ENCODE measurements around the gene PON3. TPM values are rescaled to one million over a fixed set of nuclear protein-coding genes. Genes with fewer than 3 reads are reported as not detected.

The PON3 gene
- total RNA-seq, 2 experiments from 2014 or later = not detected

GRCh38 chr7:95324431-95324830, 71.7 kb downstream of the PON3 start, which contains the start of gene PON1:
PON1 (minus strand) TSS chr7:95324532; CDS start chr7:95324475, 57 bp downstream.
- no peak within 1 kb of the TSS for H3K4me3 Mint-ChIP-seq

GRCh38 chr7:95323410-95324129, 72.6 kb downstream of the PON3 start:
- CTCF ChIA-PET = no interaction called here
- no peaks in the 10 kb centered on the region for H3K4me1 Mint-ChIP-seq (ENCODE audit: low read depth)

More at GRCh38 chr7:95324431-95324830, 71.7 kb downstream of the PON3 start, which contains the start of gene PON1:
- no peaks in the 10 kb centered on the region for H3K4me1 Mint-ChIP-seq (ENCODE audit: low read depth)
- peaks cover 9% of the 10 kb centered on the region for H3K27me3 Mint-ChIP-seq
- no peaks in the 10 kb centered on the region for H3K36me3 Mint-ChIP-seq
- intact Hi-C loops (cut with micrococcal nuclease) = no loop called here
- CTCF ChIA-PET = no interaction called here
- H3K27ac Mint-ChIP-seq = no peak within 1 kb of the TSS
- no peaks in the 10 kb centered on the region for H3K9me3 Mint-ChIP-seq
- peak; percentile 26 for DNase-seq
- POLR2A ChIA-PET = interaction anchor here (0.6 kb wide), 1 partner anchor 117 kb away, joined by 3 read pairs; no protein-coding TSS in a partner anchor

DNA sequence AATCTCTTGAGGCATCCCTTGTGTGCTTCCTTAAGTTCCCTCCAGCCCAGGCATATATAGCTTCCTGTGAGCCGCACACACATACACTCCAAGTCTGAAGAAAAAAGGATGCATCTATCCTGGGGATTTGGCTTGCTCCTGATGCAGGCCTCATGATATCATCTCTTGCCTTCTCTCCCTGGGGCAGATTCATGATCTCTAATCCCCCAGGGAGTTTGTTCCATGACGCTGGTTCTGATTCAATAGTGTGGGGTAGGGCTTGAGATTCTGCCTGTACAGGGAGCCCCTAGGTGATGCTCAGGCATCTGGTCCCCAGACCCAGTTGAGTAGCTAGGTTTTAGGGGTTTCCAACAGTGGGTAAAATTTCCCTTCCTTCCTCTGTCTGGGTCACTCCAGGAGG, 73.3 kb downstream of the PON3 start:
- intact Hi-C loops (cut with micrococcal nuclease) = no loop called here
- peaks cover 9% of the 10 kb centered on the region for H3K27me3 Mint-ChIP-seq
- H3K36me3 Mint-ChIP-seq = no peaks in the 10 kb centered on the region
- ChIA-PET POLR2A (no interaction called here), CTCF (no interaction called here)
- H3K4me1 Mint-ChIP-seq (ENCODE audit: low read depth) = no peaks in the 10 kb centered on the region
- H3K27ac Mint-ChIP-seq = no peak overlapping the region
- no peak for DNase-seq
- no peaks in the 10 kb centered on the region for H3K9me3 Mint-ChIP-seq
- no peak overlapping the region for H3K4me3 Mint-ChIP-seq

More at GRCh38 chr7:95323410-95324129, 72.6 kb downstream of the PON3 start:
- H3K9me3 Mint-ChIP-seq = no peaks in the 10 kb centered on the region
- POLR2A ChIA-PET = no interaction called here
- no peak for DNase-seq
- intact Hi-C loops (cut with micrococcal nuclease) = no loop called here
- no peak overlapping the region for H3K4me3 Mint-ChIP-seq
- H3K27ac Mint-ChIP-seq = no peak overlapping the region
- peaks cover 9% of the 10 kb centered on the region for H3K27me3 Mint-ChIP-seq
- no peaks in the 10 kb centered on the region for H3K36me3 Mint-ChIP-seq

GRCh38 chr7:95322396-95322795, 73.8 kb downstream of the PON3 start:
- H3K9me3 Mint-ChIP-seq = no peaks in the 10 kb centered on the region
- ChIA-PET POLR2A (no interaction called here), CTCF (no interaction called here)
- no peak overlapping the region for H3K4me3 Mint-ChIP-seq
- H3K27me3 Mint-ChIP-seq = peaks cover 9% of the 10 kb centered on the region
- H3K27ac Mint-ChIP-seq = no peak overlapping the region
- no peak for DNase-seq
- no peaks in the 10 kb centered on the region for H3K4me1 Mint-ChIP-seq (ENCODE audit: low read depth)
- no peaks in the 10 kb centered on the region for H3K36me3 Mint-ChIP-seq
- intact Hi-C loops (cut with micrococcal nuclease) = no loop called here

DNA sequence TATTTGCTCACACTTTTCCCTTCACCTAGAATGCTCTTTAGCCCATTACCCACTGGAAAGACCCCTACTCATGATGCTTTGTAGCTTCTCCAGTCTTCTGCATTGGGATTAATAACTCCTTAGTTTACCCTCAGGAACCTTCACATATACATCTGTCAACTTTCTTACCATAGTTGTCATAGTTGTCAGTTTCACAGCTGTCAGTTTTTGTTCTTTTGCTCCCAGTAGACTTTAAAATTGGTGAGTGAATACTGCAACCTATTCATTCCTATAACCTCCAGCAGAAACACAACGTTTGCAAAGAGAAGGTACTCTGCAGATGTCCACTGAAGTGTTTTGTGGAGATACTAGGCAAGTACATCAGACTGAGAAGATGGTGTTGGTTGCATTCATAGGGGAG, 74.5 kb downstream of the PON3 start:
- intact Hi-C loops (cut with micrococcal nuclease) = no loop called here
- ChIA-PET CTCF (no interaction called here), POLR2A (no interaction called here)
- H3K4me1 Mint-ChIP-seq (ENCODE audit: low read depth) = no peaks in the 10 kb centered on the region
- no peaks in the 10 kb centered on the region for H3K36me3 Mint-ChIP-seq
- no peak overlapping the region for H3K27ac Mint-ChIP-seq
- no peak for DNase-seq
- no peaks in the 10 kb centered on the region for H3K9me3 Mint-ChIP-seq
- no peak overlapping the region for H3K4me3 Mint-ChIP-seq
- H3K27me3 Mint-ChIP-seq = peaks cover 9% of the 10 kb centered on the region

DNA sequence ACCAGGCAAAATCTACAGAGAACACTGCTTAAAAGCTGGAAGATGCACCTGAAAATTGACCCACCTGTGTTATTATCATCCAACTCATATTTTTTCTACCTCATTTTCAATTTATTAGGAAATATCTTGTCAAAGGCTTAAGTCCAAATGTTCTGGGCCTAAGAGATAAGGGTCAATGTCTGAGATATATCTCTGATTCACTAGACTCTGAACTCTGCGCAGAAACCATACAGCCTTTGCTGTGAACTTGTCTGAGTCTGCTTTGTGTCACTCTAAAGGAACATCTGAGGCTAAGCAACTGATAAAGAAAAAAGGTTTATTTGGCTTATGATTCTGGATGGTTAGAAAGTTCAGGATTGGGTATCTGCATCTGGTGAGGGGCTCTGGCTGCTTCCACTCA, 75.5 kb downstream of the PON3 start:
- ChIA-PET POLR2A (no interaction called here), CTCF (interaction anchor here (0.6 kb wide), 1 partner anchor 265 kb away, joined by 3 read pairs; no protein-coding TSS in a partner anchor)
- Mint-ChIP-seq H3K36me3 (no peaks in the 10 kb centered on the region), H3K27ac (no peak overlapping the region), H3K4me3 (no peak overlapping the region), H3K4me1 (ENCODE audit: low read depth) (no peaks in the 10 kb centered on the region), H3K9me3 (no peaks in the 10 kb centered on the region), H3K27me3 (peaks cover 7% of the 10 kb centered on the region)
- no peak for DNase-seq
- intact Hi-C loops (cut with micrococcal nuclease) = no loop called here

- H3K4me1 Mint-ChIP-seq (ENCODE audit: low read depth) = no peaks in the 10 kb centered on the region
- DNase-seq = no peak
- CTCF ChIA-PET = no interaction called here
- no peak overlapping the region for H3K27ac Mint-ChIP-seq
- no peaks in the 10 kb centered on the region for H3K27me3 Mint-ChIP-seq
- intact Hi-C loops (cut with micrococcal nuclease) = no loop called here
- H3K36me3 Mint-ChIP-seq = no peaks in the 10 kb centered on the region
- no peak overlapping the region for H3K4me3 Mint-ChIP-seq
- H3K9me3 Mint-ChIP-seq = no peaks in the 10 kb centered on the region
- POLR2A ChIA-PET = no interaction called here
These were observed 76.6 kb downstream of the PON3 start for GRCh38 chr7:95319570-95319969.

GRCh38 chr7:95318501-95319100, 77.6 kb downstream of the PON3 start:
- ChIA-PET CTCF (no interaction called here), POLR2A (no interaction called here)
- H3K27me3 Mint-ChIP-seq = peaks cover 2% of the 10 kb centered on the region

DNA sequence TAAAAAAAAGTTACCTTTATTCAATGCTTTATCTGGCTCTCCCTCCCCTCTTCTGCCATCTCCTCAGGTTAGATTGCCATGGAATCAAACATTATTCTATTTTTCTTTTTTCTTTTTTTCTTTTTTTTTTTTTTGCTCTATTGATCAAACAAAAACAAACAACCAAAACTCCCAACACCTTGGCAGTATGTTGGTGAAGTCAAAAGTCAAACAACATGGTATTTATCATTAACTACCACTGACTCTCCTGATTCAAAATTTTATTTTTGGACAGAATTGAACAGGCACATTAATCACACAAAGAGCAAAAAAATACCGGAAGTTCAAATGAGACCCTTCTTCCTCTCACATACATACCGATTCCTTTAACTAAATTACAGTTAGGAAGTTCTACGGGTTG, 78.2 kb downstream of the PON3 start:
- intact Hi-C loops (cut with micrococcal nuclease) = no loop called here
- no peaks in the 10 kb centered on the region for H3K36me3 Mint-ChIP-seq
- ChIA-PET POLR2A (no interaction called here), CTCF (no interaction called here)
- H3K27ac Mint-ChIP-seq = no peak overlapping the region
- no peak overlapping the region for H3K4me3 Mint-ChIP-seq
- no peaks in the 10 kb centered on the region for H3K9me3 Mint-ChIP-seq
- H3K4me1 Mint-ChIP-seq (ENCODE audit: low read depth) = no peaks in the 10 kb centered on the region
- peaks cover 2% of the 10 kb centered on the region for H3K27me3 Mint-ChIP-seq
- no peak for DNase-seq

More at GRCh38 chr7:95318501-95319100, 77.6 kb downstream of the PON3 start:
- no peaks in the 10 kb centered on the region for H3K4me1 Mint-ChIP-seq (ENCODE audit: low read depth)
- DNase-seq = no peak
- H3K4me3 Mint-ChIP-seq = no peak overlapping the region
- no peak overlapping the region for H3K27ac Mint-ChIP-seq
- H3K9me3 Mint-ChIP-seq = no peaks in the 10 kb centered on the region
- H3K36me3 Mint-ChIP-seq = no peaks in the 10 kb centered on the region
- intact Hi-C loops (cut with micrococcal nuclease) = no loop called here

- Mint-ChIP-seq H3K27me3 (peaks cover 2% of the 10 kb centered on the region), H3K27ac (no peak overlapping the region), H3K36me3 (no peaks in the 10 kb centered on the region), H3K4me1 (ENCODE audit: low read depth) (no peaks in the 10 kb centered on the region), H3K9me3 (no peaks in the 10 kb centered on the region), H3K4me3 (no peak overlapping the region)
- DNase-seq = no peak
- intact Hi-C loops (cut with micrococcal nuclease) = no loop called here
- ChIA-PET CTCF (no interaction called here), POLR2A (no interaction called here)
These were observed 78.6 kb downstream of the PON3 start for GRCh38 chr7:95317546-95317945.

DNA sequence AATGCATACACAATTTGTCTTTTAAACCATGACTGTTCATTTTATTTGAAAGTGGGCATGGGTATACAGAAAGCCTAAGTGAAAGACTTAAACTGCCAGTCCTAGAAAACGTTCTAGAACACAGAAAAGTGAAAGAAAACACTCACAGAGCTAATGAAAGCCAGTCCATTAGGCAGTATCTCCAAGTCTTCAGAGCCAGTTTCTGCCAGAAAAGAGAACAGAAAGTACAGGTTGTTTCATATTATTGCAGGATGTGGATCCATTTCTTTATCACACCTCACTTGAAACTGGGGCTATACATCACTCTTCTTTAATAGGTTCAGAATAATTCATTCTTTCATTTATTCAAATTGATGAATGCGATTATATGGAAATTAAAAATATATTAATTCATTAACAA, 79.6 kb downstream of the PON3 start:
- intact Hi-C loops (cut with micrococcal nuclease) = no loop called here

DNA sequence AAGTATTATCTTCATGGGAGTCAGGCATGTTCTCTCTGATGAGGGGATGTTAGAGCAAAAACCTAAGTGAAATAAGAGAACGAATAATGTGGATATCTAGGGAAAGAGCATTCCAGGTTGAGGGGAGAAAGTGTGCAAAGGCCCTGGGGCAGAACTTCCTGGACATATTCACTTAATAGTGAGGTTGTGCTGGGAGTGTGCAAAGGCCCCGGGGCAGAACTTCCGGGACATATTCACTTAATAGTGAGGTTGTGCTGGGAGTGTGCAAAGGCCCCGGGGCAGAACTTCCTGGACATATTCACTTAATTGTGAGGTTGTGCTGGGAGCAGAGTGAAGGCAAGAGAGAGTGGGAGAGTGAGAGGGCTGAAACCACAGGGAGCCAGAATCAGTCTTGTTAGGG, 83.6 kb downstream of the PON3 start:
- Mint-ChIP-seq H3K4me1 (ENCODE audit: low read depth) (no peaks in the 10 kb centered on the region), H3K9me3 (no peaks in the 10 kb centered on the region), H3K27me3 (peaks cover 6% of the 10 kb centered on the region), H3K27ac (no peak overlapping the region), H3K4me3 (no peak overlapping the region), H3K36me3 (no peaks in the 10 kb centered on the region)
- CTCF ChIA-PET = no interaction called here
- POLR2A ChIA-PET = no interaction called here
- intact Hi-C loops (cut with micrococcal nuclease) = no loop called here
- no peak for DNase-seq

More for the DNA sequence above, 79.6 kb downstream of the PON3 start:
- H3K27me3 Mint-ChIP-seq = peaks cover 2% of the 10 kb centered on the region
- H3K9me3 Mint-ChIP-seq = no peaks in the 10 kb centered on the region
- H3K27ac Mint-ChIP-seq = no peak overlapping the region
- H3K4me3 Mint-ChIP-seq = no peak overlapping the region
- no peaks in the 10 kb centered on the region for H3K4me1 Mint-ChIP-seq (ENCODE audit: low read depth)
- CTCF ChIA-PET = no interaction called here
- POLR2A ChIA-PET = no interaction called here
- no peak for DNase-seq
- no peaks in the 10 kb centered on the region for H3K36me3 Mint-ChIP-seq

DNA sequence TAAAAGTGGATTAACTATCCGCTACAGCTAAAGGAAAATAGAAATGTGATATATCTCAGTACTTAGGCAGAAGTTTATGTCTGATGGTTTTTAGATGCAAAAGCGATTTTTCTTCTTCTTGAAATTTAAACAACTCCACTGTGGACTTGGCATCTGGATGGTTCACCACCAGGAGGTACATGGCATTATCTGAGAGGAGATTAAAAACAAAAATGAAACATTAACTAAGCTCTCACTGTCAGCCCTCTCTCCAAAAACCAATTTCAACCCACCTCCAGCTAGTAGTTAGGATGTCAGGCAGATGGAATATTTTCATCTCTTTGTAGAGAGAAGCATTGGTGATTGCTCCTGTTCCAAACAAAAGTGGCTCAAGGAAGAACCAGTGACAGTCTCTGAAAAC, 84.8 kb downstream of the PON3 start:
- no peaks in the 10 kb centered on the region for H3K9me3 Mint-ChIP-seq
- no peak overlapping the region for H3K4me3 Mint-ChIP-seq
- H3K27me3 Mint-ChIP-seq = peaks cover 6% of the 10 kb centered on the region
- no peaks in the 10 kb centered on the region for H3K4me1 Mint-ChIP-seq (ENCODE audit: low read depth)
- DNase-seq = no peak
- POLR2A ChIA-PET = no interaction called here
- CTCF ChIA-PET = no interaction called here
- no peaks in the 10 kb centered on the region for H3K36me3 Mint-ChIP-seq
- intact Hi-C loops (cut with micrococcal nuclease) = no loop called here
- H3K27ac Mint-ChIP-seq = no peak overlapping the region

Data from activated CD4-positive, alpha-beta memory T cell treated with anti-CD3 and anti-CD28 coated beads for 36 hours (primary cell).